Adrenal gland (tissue), 5 donors: ENCODE data around the gene ISX.

Experiments used
- POLR2A ChIP-seq, 2 donors: fragments of 450-650 bp; IDR thresholded peaks; one replicate each; pipeline ENCODE4 v1.6.1; 2017; ENCODE audit warnings: antibody characterized with exemption in 2 of 2, mild to moderate bottlenecking in 2 of 2, moderate library complexity in 1 of 2
- TF ChIP-seq, protein P1 (sequence below), 6 experiments: fragments of 450-650 bp in 4 of 6; fragments of 200-600 bp in 2 of 6; sonication (generic) in 1 of 6; IDR thresholded peaks; 1 replicate in 5 of 6; 2 replicates in 1 of 6; pipeline versions ENCODE4 v1.5.1 to v1.8.0; 2016 to 2021; ENCODE audit warnings: antibody characterized with exemption in 6 of 6, mild to moderate bottlenecking in 2 of 6, moderate library complexity in 1 of 6
- donor health status: DM: no; HTN: no; CAD: no.

DNA sequence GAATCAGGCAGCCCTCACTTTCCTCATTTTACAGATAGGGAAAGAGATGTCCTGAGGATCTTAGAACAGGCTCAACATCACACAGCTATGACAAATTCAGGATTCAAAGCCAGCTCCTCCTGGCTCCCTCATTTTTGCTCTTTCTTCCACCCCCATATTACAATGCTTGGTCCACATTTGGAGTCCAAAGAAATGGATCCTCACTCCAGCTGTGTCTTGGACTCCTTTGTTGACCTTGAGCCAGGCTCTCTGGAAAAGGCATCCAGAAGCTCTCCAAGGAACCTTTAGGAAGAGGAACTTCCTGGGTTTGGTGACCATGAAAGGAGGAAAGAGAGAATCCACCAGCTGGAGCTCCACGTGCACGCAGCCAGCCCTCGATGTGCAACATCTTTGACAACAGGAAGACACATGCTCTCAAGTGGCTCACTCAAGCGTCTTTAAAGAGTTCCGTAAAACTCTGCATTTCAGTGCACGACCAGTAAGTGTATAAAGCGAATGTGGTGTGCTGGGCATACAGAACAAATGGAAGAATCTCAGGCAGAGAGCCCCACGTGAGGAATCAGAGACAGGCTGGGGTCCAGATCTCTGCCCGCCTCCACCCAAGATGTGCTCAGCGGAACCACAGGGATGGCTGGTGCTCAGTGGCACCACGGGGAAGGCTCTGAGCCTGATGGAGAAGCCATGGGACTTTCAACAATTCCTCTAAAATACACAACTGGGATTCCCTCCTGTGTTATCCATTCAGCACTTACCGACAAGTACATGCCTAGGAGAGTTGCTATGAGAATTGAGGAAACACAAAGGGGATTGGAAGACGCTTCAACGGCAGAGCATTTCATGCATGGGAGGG, 48.4 kb downstream of the ISX start:
- TF ChIP-seq, protein P1, sequence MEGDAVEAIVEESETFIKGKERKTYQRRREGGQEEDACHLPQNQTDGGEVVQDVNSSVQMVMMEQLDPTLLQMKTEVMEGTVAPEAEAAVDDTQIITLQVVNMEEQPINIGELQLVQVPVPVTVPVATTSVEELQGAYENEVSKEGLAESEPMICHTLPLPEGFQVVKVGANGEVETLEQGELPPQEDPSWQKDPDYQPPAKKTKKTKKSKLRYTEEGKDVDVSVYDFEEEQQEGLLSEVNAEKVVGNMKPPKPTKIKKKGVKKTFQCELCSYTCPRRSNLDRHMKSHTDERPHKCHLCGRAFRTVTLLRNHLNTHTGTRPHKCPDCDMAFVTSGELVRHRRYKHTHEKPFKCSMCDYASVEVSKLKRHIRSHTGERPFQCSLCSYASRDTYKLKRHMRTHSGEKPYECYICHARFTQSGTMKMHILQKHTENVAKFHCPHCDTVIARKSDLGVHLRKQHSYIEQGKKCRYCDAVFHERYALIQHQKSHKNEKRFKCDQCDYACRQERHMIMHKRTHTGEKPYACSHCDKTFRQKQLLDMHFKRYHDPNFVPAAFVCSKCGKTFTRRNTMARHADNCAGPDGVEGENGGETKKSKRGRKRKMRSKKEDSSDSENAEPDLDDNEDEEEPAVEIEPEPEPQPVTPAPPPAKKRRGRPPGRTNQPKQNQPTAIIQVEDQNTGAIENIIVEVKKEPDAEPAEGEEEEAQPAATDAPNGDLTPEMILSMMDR (IDR thresholded peaks at IDR 0.05), result no peak
- no peak for TF ChIP-seq POLR2A (IDR thresholded peaks at IDR 0.05)
